Liver (tissue), 4 donors: ENCODE data around the gene CXCL16. TPM values are rescaled to one million over a fixed set of nuclear protein-coding genes. Genes with fewer than 3 reads are reported as not detected.

Experiments
- polyA plus RNA-seq, 2 donors: library from polyadenylated mRNA; stranded (reverse) in 1 of 2; unstranded in 1 of 2; fragments of 200-250 nt in 1 of 2; fragments of >200 nt in 1 of 2; fragmentation: Nextera tagmentation in 1 of 2; extraction: Ambion mirVana in 1 of 2; gene quantifications; one replicate each; pipeline versions ENCODE4 v1.2.1 to v1.2.3, GENCODE V29; 2013 to 2015
- total RNA-seq, 2 donors: library from RNA; depleted of rRNA; stranded (reverse); fragments of >200 nt; gene quantifications; one replicate each; pipeline ENCODE4 v1.2.3, GENCODE V29; 2014
- donor health status: healthy.
- donor health status: healthy.
- donor health status: healthy.

CXCL16 gene
- total and polyA plus RNA-seq, 4 donors, result 10.7 to 41.1 (median 16.1) TPM

Other genes starting within 250 kb of the CXCL16 start
- 1 to 10 TPM; 4.9 to 9.0 TPM for gene SPNS2, start 241.0 kb downstream of the CXCL16 start, total RNA-seq
- gene SPNS2, start 241.0 kb downstream of the CXCL16 start, polyA plus RNA-seq, result 1 to 10 TPM; 4.0 to 5.6 TPM
- 10 to 100 TPM; 20.5 to 23.3 TPM for gene MYBBP1A, start 184.5 kb downstream of the CXCL16 start, total RNA-seq
- 10 to 100 TPM; 12.2 to 19.6 TPM for gene MYBBP1A, start 184.5 kb downstream of the CXCL16 start, polyA plus RNA-seq
- gene GGT6, start 179.4 kb downstream of the CXCL16 start, total RNA-seq, result 1 to 10 TPM in 1 of 2 donors, under 1 TPM in 1; 0.19 to 1.1 TPM
- under 1 TPM; 0.43 to 0.64 TPM for gene GGT6, start 179.4 kb downstream of the CXCL16 start, polyA plus RNA-seq
- not detected for gene SMTNL2, start 155.4 kb downstream of the CXCL16 start, total RNA-seq
- gene SMTNL2, start 155.4 kb downstream of the CXCL16 start, polyA plus RNA-seq, result under 1 TPM; 0.13 to 0.29 TPM
- 1 to 10 TPM in 1 of 2 donors, not detected in 1; 1.7 TPM for gene ALOX15, start 98.2 kb downstream of the CXCL16 start, total RNA-seq
- gene ALOX15, start 98.2 kb downstream of the CXCL16 start, polyA plus RNA-seq, result under 1 TPM in 1 of 2 donors, not detected in 1; 0.03 TPM
- gene PELP1, start 35.8 kb downstream of the CXCL16 start, total RNA-seq, result 10 to 100 TPM; 14.2 to 14.8 TPM
- 10 to 100 TPM in 1 of 2 donors, 1 to 10 TPM in 1; 5.1 to 12.8 TPM for gene PELP1, start 35.8 kb downstream of the CXCL16 start, polyA plus RNA-seq
- gene ARRB2, start 29.3 kb downstream of the CXCL16 start, total RNA-seq, result 10 to 100 TPM; 11.8 to 14.1 TPM
- gene ARRB2, start 29.3 kb downstream of the CXCL16 start, polyA plus RNA-seq, result 10 to 100 TPM; 13.7 to 16.5 TPM
- 10 to 100 TPM; 11.2 to 11.5 TPM for gene MED11, start 8.5 kb downstream of the CXCL16 start, total RNA-seq
- 10 to 100 TPM; 15.9 to 35.6 TPM for gene MED11, start 8.5 kb downstream of the CXCL16 start, polyA plus RNA-seq
- under 1 TPM; 0.47 to 0.67 TPM for gene ZMYND15, start 95 bp downstream of the CXCL16 start, total RNA-seq
- 1 to 10 TPM in 1 of 2 donors, under 1 TPM in 1; 0.75 to 2.4 TPM for gene ZMYND15, start 95 bp downstream of the CXCL16 start, polyA plus RNA-seq
- 10 to 100 TPM; 20.1 to 32.5 TPM for gene TM4SF5, start 32.0 kb upstream of the CXCL16 start, total RNA-seq
- gene TM4SF5, start 32.0 kb upstream of the CXCL16 start, polyA plus RNA-seq, result 100 to 1,000 TPM; 198 to 309 TPM
- 1 to 10 TPM; 1.7 to 1.8 TPM for gene VMO1, start 46.4 kb upstream of the CXCL16 start, total RNA-seq
- gene VMO1, start 46.4 kb upstream of the CXCL16 start, polyA plus RNA-seq, result 1 to 10 TPM; 5.9 to 9.1 TPM
- gene GLTPD2, start 49.0 kb upstream of the CXCL16 start, total RNA-seq, result 10 to 100 TPM; 15.1 to 34.5 TPM
- 10 to 100 TPM; 16.9 to 63.2 TPM for gene GLTPD2, start 49.0 kb upstream of the CXCL16 start, polyA plus RNA-seq
- 10 to 100 TPM; 64.7 to 95.5 TPM for gene PSMB6, start 56.2 kb upstream of the CXCL16 start, total RNA-seq
- gene PSMB6, start 56.2 kb upstream of the CXCL16 start, polyA plus RNA-seq, result 100 to 1,000 TPM; 155 to 219 TPM
- 10 to 100 TPM in 1 of 2 donors, 1 to 10 TPM in 1; 3.5 to 15.8 TPM for gene PLD2, start 67.2 kb upstream of the CXCL16 start, total RNA-seq
- 1 to 10 TPM; 5.6 to 6.0 TPM for gene PLD2, start 67.2 kb upstream of the CXCL16 start, polyA plus RNA-seq
- gene MINK1, start 93.4 kb upstream of the CXCL16 start, total RNA-seq, result 10 to 100 TPM; 25.6 to 30.6 TPM
- gene MINK1, start 93.4 kb upstream of the CXCL16 start, polyA plus RNA-seq, result 10 to 100 TPM in 1 of 2 donors, 1 to 10 TPM in 1; 6.9 to 16.6 TPM
- 1 to 10 TPM; 1.1 to 2.3 TPM for gene C17orf107, start 159.6 kb upstream of the CXCL16 start, total RNA-seq
- gene C17orf107, start 159.6 kb upstream of the CXCL16 start, polyA plus RNA-seq, result 1 to 10 TPM in 1 of 2 donors, under 1 TPM in 1; 0.19 to 5.9 TPM
- gene CHRNE, start 163.2 kb upstream of the CXCL16 start, total RNA-seq, result under 1 TPM; 0.19 to 0.84 TPM
- gene CHRNE, start 163.2 kb upstream of the CXCL16 start, polyA plus RNA-seq, result 1 to 10 TPM in 1 of 2 donors, under 1 TPM in 1; 0.47 to 3.1 TPM
- gene GP1BA, start 192.3 kb upstream of the CXCL16 start, total RNA-seq, result 1 to 10 TPM in 1 of 2 donors, not detected in 1; 2.3 TPM
- under 1 TPM; 0.03 to 0.18 TPM for gene GP1BA, start 192.3 kb upstream of the CXCL16 start, polyA plus RNA-seq
- 10 to 100 TPM; 28.5 to 40.7 TPM for gene SLC25A11, start 200.1 kb upstream of the CXCL16 start, total RNA-seq
- 10 to 100 TPM; 51.3 to 54.1 TPM for gene SLC25A11, start 200.1 kb upstream of the CXCL16 start, polyA plus RNA-seq
- gene RNF167, start 200.3 kb upstream of the CXCL16 start, total RNA-seq, result 10 to 100 TPM; 15.9 to 23.4 TPM
- 10 to 100 TPM; 25.4 to 72.6 TPM for gene RNF167, start 200.3 kb upstream of the CXCL16 start, polyA plus RNA-seq
- 100 to 1,000 TPM; 150 to 672 TPM for gene PFN1, start 208.6 kb upstream of the CXCL16 start, total RNA-seq
- 100 to 1,000 TPM; 568 to 592 TPM for gene PFN1, start 208.6 kb upstream of the CXCL16 start, polyA plus RNA-seq
- 10 to 100 TPM; 26.3 to 27.5 TPM for gene ENO3, start 211.2 kb upstream of the CXCL16 start, total RNA-seq
- gene ENO3, start 211.2 kb upstream of the CXCL16 start, polyA plus RNA-seq, result 100 to 1,000 TPM in 1 of 2 donors, 10 to 100 TPM in 1; 34.1 to 117 TPM
- 10 to 100 TPM; 18.6 to 19.8 TPM for gene SPAG7, start 227.9 kb upstream of the CXCL16 start, total RNA-seq
- gene SPAG7, start 227.9 kb upstream of the CXCL16 start, polyA plus RNA-seq, result 10 to 100 TPM; 32.1 to 66.3 TPM
- 1 to 10 TPM; 7.8 to 9.6 TPM for gene CAMTA2, start 247.7 kb upstream of the CXCL16 start, total RNA-seq
- gene CAMTA2, start 247.7 kb upstream of the CXCL16 start, polyA plus RNA-seq, result 10 to 100 TPM; 14.3 to 17.6 TPM